Epidermal melanocyte (primary cell): ENCODE data around the gene GINS2.

ENCODE experiments used
- DNase-seq: peaks from one replicate; pipeline ENCODE4 v3.0.0; 2011; ENCODE audit warnings: low spot score; ENCODE audit not compliant: insufficient read length

GINS2 gene

DNA sequence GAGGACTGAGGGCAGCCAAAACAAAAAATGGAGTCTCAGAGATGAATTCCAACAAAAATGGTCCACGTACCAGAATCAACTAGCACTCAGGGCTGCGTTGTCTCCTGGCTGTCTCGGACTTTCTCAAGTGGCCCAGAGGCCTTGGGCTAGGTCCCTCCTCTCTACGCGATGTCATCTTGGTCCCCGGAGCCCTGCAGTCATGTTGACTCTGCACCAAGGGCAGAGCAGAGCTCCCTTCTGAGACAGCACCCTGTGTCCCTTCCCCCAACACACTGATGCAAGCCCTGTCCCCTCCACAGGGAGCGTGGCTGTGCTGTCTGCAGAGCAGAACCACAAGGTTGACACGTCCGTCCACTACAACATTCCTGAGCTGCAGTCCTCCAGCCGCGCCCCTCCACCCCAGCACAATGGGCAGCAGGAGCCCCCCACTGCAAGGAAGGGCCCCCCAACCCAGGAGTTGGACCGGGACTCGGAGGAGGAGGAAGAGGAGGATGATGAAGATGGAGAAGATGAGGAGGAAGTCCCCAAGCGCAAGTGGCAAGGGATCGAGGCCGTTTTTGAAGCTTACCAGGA, 20.8 kb downstream of the GINS2 start:
- DNase-seq, result no peak

DNA sequence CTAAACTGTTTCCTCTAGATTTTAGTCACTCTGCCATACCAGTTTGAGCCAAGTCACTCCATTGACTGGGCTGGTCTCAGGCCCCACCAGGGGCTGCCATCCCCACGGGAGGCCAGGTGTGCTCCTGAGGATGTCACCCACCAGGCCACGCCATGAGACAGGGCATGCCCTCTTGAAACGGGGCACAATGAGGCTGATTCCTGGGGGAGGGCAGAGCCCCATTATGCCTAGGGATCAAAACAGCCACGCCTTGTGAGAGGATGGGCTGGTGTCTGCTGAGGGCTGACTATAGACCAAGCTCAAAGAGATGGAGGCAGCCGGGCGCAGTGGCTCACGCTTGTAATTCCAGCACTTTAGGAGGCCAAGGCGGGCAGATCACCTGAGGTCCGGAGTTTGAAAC, 21.5 kb downstream of the GINS2 start:
- DNase-seq, result no peak

DNA sequence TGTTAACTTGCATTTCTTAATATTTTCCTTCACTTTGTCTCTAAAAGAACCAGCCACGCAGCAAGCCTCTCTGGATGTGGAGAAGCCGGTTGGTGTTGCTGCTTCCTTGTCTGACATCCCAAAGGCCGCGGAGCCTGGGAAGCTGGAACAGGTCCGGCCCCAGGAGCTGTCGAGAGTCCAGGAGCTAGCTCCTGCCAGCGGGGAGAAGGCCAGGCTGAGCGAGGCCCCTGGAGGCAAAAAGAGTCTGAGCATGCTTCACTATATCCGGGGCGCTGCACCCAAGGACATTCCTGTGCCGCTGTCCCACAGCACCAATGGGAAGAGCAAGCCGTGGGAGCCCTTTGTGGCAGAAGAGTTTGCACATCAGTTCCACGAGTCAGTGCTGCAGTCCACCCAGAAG, 22.8 kb downstream of the GINS2 start:
- no peak for DNase-seq

GRCh38 chr16:85665373-85665740, 23.4 kb downstream of the GINS2 start:
- no peak for DNase-seq

GRCh38 chr16:85664580-85665372, 24.0 kb downstream of the GINS2 start:
- DNase-seq, result no peak

GRCh38 chr16:85663891-85664321, 24.8 kb downstream of the GINS2 start:
- no peak for DNase-seq

GRCh38 chr16:85662976-85663830, 25.6 kb downstream of the GINS2 start:
- DNase-seq, result no peak

DNA sequence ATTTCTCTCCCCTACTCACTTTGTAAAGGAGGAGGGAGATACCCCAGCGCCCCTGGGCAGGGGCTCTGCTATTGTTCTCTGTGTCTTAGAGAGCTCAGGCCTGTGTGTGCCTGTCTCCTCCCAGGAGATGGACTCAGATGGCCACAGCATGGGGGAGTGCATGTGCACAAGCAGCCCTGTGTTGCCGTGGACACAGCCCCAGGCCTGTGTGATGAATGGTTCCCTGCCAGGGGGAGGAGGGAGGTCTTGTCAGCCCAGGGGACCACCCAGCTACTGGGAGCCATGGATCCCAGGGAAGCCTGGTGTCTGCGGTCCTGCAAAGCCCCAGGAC, 26.3 kb downstream of the GINS2 start:
- no peak for DNase-seq

DNA sequence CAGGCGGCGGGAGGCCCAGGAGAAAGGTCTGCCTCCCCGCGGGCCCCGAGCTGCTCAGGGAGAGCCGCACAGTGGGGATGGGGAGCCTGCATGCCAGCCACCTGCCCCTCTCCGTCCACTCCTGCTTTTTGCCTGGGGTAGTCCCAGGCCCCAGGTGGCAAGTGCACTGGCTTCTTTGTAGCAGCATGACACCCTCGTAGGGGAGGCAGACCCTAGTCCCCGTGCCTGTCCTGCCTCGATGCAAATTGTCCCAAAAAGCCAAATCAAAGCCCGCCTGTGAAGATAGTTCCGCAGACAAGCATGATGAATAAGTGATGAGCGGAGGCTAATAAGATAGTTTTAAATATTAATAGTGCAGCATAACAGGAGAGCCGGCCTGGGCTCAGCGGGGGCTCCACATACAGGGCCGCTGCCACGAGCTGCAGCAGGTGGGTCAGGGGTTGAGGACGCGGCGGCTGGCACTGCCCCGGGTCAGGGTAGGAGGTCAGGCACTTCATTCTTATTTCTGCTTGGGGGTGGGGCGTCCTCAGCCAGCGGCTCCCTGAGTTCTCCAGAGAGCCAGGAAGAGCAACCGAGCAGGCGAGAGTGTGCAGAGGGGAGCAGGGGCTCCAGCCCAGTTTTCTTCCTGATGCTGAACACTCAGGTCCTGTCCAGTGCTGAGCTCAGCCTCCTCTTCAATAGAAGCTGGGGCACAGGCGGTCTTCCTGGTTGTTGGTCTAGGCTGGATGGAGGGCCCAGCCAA, 26.8 kb downstream of the GINS2 start:
- DNase-seq, result no peak

- no peak for DNase-seq
These were observed 27.7 kb downstream of the GINS2 start for GRCh38 chr16:85660843-85661739.

GRCh38 chr16:85659805-85660511, 28.8 kb downstream of the GINS2 start:
- peak; percentile 95 for DNase-seq

- DNase-seq, result no peak
These were observed 29.4 kb downstream of the GINS2 start for GRCh38 chr16:85659336-85659735.

DNA sequence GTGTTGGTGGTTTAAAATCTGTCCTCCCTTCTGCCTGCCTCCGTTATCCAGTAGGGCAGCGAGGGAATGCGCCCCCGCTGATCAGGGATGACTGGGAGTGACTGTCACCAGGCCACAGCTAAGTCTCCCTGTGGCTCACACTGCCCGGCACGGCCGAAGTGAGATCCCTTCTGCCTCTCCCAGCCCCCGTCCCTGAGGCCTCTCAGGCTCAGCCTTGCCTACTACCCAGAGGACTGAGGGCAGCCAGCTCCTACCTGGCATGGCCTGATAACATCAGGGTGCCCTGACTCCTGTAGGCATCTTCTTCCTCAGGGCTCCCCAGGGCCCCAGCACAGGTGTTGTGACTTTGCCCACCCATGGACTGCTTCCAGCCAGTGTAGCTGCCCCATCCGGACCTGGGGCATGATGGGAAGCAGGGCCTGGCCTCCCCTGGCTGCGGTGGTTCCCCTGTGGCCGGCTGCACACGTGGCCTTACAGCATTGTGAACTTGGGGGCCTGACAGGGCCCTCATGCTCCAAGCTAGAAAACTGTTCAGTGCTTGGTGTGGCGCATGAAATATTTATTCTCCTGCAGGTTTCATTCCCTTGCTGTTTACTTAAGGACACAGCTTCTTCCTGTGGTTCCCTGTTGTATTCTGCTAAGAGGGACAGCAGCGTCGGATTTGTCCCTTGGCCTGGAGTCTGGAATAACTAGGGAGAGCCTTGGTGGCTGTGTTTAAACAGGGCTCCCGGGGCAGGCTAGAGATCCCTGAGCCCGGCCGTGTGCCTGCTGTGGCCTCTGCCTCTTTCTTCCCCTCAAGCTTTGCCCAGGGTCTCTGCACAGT, 30.0 kb downstream of the GINS2 start:
- no peak for DNase-seq

GRCh38 chr16:85657996-85658395, 30.8 kb downstream of the GINS2 start:
- DNase-seq, result no peak

DNA sequence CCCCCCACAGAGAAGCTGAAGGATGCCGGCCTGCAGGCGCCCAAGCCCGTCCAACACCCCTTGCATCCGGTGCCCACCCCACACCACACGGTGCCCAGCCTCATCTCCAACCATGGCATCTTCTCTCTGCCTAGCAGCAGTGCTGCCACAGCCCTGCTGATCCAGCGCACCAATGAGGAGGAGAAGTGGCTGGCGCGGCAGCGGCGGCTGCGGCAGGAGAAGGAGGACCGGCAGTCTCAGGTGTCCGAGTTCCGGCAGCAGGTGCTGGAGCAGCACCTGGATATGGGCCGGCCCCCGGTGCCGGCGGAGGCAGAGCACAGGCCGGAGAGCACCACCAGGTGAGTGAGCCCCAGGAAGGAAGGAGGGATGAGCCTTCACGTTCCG, 31.5 kb downstream of the GINS2 start:
- DNase-seq, result no peak

- no peak for DNase-seq
These were observed 32.1 kb downstream of the GINS2 start for GRCh38 chr16:85656351-85657266.

DNA sequence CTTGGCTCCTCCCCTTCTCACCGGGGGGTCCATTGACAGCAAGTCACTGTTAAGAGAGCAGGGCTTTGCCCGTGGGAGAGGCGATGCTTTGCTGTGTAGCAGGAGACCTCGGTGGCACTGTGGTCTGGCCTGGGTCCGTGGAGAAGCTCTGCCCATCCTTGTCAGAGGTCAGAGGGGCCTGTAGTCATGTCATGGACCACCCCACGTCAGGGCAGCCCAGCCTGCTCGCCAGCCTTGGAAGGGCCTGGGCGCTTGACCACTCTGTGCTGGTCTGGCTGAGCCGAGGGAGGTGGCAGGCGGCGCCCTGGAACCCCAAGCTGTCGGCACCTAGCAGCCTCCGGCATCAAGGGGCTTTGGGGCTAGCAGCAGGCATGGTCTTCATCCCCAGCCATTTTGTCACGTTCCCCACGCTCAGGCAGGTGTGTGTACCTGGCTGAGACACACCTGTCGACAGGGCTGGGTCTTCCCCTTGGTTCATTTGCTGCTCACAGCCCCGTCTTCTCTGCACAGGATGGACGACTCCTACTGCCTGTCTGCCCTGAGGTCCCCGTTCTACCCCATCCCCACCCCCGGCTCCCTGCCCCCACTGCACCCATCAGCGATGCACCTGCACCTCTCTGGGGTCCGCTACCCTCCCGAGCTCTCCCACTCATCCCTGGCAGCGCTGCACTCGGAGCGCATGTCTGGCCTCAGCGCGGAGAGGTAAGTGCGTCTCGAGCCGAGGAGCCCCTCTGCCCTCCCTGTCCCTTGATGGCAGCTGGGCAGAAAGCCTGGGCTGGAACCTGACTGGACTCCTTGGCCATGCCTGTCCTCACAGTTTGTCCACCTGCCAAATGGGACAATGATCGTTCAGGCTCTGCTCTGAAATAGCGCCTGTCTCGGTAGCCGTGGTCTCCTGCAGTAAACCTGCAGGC, 33.3 kb downstream of the GINS2 start:
- DNase-seq, result no peak
